Measurements from ENCODE around the gene CDC34. TPM values are rescaled to one million over a fixed set of nuclear protein-coding genes. Genes with fewer than 3 reads are reported as not detected.

Gene CDC34
- total and polyA plus RNA-seq, 4 donors, result 19.2 to 83.8 (median 41.7) TPM

DNA sequence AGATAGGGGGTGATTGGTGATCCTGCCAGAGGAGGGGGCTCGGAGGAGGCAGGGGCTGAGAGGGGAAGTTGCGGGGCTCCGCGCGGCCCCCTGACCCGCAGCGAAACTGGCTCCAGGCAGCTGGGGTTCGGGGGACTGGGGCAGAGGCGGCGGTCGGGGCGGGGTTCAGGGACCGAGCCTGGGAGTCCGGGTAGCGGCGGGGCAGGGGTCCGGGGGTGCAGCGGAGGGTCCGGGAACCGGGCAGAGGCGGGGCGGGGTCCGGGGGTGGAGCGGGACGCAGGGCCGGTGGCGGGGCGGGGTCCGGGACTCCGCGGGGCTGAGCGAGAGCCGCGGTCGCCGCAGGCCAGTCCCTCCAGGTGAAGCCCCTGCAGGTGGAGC lies 34.1 kb upstream of the CDC34 start:
- Histone ChIP-seq H3K4me3 (ENCODE audit: low read depth in 1 of 3, low read length in 3 of 3) (no peak overlapping the region), H3K4me1 (ENCODE audit: control insufficient read depth in 4 of 4, insufficient read depth in 4 of 4, low read length in 3 of 4) (peaks cover 0 to 7% (median 4%) of the 10 kb centered on the region in 4 donors), H3K27me3 (ENCODE audit: control insufficient read depth in 4 of 4, insufficient read depth in 4 of 4, low read length in 3 of 4) (peaks cover 0 to 5% (median 0%) of the 10 kb centered on the region in 4 donors), H3K36me3 (ENCODE audit: control insufficient read depth in 4 of 4, insufficient read depth in 3 of 4, low read depth in 1 of 4, low read length in 3 of 4) (no peaks in the 10 kb centered on the region), H3K27ac (ENCODE audit: low read depth in 1 of 2, low read length in 2 of 2) (no peak overlapping the region), H3K9ac (ENCODE audit: low read depth in 1 of 2, low read length in 2 of 2) (no peak overlapping the region), H3K9me3 (ENCODE audit: control insufficient read depth in 4 of 4, low read length in 3 of 4) (no peaks in the 10 kb centered on the region)
- WGBS, result 4% methylated on average over 36 of the region's 36 CpGs
- TF ChIP-seq HNF4G (IDR thresholded peaks at IDR 0.05) (no peak), TAF1 (conservative IDR thresholded peaks at IDR 0.05) (no peak)
- DNase-seq (ENCODE audit: low spot score), result no peak

- Histone ChIP-seq H3K4me3 (ENCODE audit: low read depth in 1 of 3, low read length in 3 of 3) (no peak overlapping the region), H3K9ac (ENCODE audit: low read depth in 1 of 2, low read length in 2 of 2) (no peak overlapping the region), H3K9me3 (ENCODE audit: control insufficient read depth in 4 of 4, low read length in 3 of 4) (no peaks in the 10 kb centered on the region), H3K27ac (ENCODE audit: low read depth in 1 of 2, low read length in 2 of 2) (no peak overlapping the region), H3K4me1 (ENCODE audit: control insufficient read depth in 4 of 4, insufficient read depth in 4 of 4, low read length in 3 of 4) (peaks cover 0 to 7% (median 4%) of the 10 kb centered on the region in 4 donors), H3K27me3 (ENCODE audit: control insufficient read depth in 4 of 4, insufficient read depth in 4 of 4, low read length in 3 of 4) (peaks cover 0 to 5% (median 0%) of the 10 kb centered on the region in 4 donors), H3K36me3 (ENCODE audit: control insufficient read depth in 4 of 4, insufficient read depth in 3 of 4, low read depth in 1 of 4, low read length in 3 of 4) (no peaks in the 10 kb centered on the region)
- DNase-seq (ENCODE audit: low spot score), result no peak
- TF ChIP-seq HNF4A (conservative IDR thresholded peaks at IDR 0.05) (no peak), CTCF (IDR thresholded peaks at IDR 0.05; ENCODE audit: low read depth, low read length, missing input control) (no peak), YY1 (IDR thresholded peaks at IDR 0.05) (no peak), REST (IDR thresholded peaks at IDR 0.05) (no peak), GABPA (IDR thresholded peaks at IDR 0.05 in 1 of 2, conservative IDR thresholded peaks at IDR 0.05 in 1 of 2) (no peak)
- TF ChIP-seq, protein P1, sequence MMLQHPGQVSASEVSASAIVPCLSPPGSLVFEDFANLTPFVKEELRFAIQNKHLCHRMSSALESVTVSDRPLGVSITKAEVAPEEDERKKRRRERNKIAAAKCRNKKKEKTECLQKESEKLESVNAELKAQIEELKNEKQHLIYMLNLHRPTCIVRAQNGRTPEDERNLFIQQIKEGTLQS (IDR thresholded peaks at IDR 0.05), result no peak
- TF ChIP-seq, protein P2, sequence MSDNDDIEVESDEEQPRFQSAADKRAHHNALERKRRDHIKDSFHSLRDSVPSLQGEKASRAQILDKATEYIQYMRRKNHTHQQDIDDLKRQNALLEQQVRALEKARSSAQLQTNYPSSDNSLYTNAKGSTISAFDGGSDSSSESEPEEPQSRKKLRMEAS (IDR thresholded peaks at IDR 0.05), result no peak
- WGBS, result 7% methylated on average over 50 of the region's 50 CpGs
These were observed 33.6 kb upstream of the CDC34 start for GRCh38 chr19:497869-498510.

DNA sequence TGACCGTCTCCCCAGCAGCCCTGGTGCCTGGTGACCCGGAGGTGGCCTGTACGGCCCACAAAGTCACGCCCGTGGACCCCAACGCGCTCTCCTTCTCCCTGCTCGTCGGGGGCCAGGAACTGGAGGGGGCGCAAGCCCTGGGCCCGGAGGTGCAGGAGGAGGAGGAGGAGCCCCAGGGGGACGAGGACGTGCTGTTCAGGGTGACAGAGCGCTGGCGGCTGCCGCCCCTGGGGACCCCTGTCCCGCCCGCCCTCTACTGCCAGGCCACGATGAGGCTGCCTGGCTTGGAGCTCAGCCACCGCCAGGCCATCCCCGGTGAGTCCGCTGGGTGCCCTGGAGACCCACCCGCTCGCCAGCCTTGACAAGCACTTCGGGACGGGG lies 33.1 kb upstream of the CDC34 start:
- no peaks in the 10 kb centered on the region for H3K36me3 ChIP-seq (ENCODE audit: control insufficient read depth in 4 of 4, insufficient read depth in 3 of 4, low read depth in 1 of 4, low read length in 3 of 4)
- no peaks in the 10 kb centered on the region for H3K9me3 ChIP-seq (ENCODE audit: control insufficient read depth in 4 of 4, low read length in 3 of 4)
- H3K9ac ChIP-seq (ENCODE audit: low read depth in 1 of 2, low read length in 2 of 2), result no peak overlapping the region
- DNase-seq (ENCODE audit: low spot score), result no peak
- peaks cover 0 to 7% (median 4%) of the 10 kb centered on the region in 4 donors for H3K4me1 ChIP-seq (ENCODE audit: control insufficient read depth in 4 of 4, insufficient read depth in 4 of 4, low read length in 3 of 4)
- TF ChIP-seq JUND (IDR thresholded peaks at IDR 0.05), result no peak
- no peak for TF ChIP-seq GABPA (IDR thresholded peaks at IDR 0.05 in 1 of 2, conservative IDR thresholded peaks at IDR 0.05 in 1 of 2)
- TF ChIP-seq YY1 (IDR thresholded peaks at IDR 0.05), result no peak
- TF ChIP-seq EGR1 (IDR thresholded peaks at IDR 0.05; ENCODE audit: low read depth in 2 of 2), result no peak
- TF ChIP-seq NR2F2 (IDR thresholded peaks at IDR 0.05), result no peak
- no peak for TF ChIP-seq CTCF (IDR thresholded peaks at IDR 0.05; ENCODE audit: low read depth, low read length, missing input control)
- no peak for TF ChIP-seq RAD21 (IDR thresholded peaks at IDR 0.05)
- TF ChIP-seq SP1 (IDR thresholded peaks at IDR 0.05), result no peak
- TF ChIP-seq HNF4A (conservative IDR thresholded peaks at IDR 0.05), result no peak
- peaks cover 0 to 5% (median 0%) of the 10 kb centered on the region in 4 donors for H3K27me3 ChIP-seq (ENCODE audit: control insufficient read depth in 4 of 4, insufficient read depth in 4 of 4, low read length in 3 of 4)
- no peak overlapping the region for H3K27ac ChIP-seq (ENCODE audit: low read depth in 1 of 2, low read length in 2 of 2)
- no peak overlapping the region for H3K4me3 ChIP-seq (ENCODE audit: low read depth in 1 of 3, low read length in 3 of 3)
- WGBS, result 22% methylated on average over 26 of the region's 26 CpGs

All from liver (tissue), 9 donors.